ENCODE measurements around the gene HARBI1. TPM values are rescaled to one million over a fixed set of nuclear protein-coding genes. Genes with fewer than 3 reads are reported as not detected.

Gene HARBI1
- total RNA-seq, 1 experiment from 2014 or later, result 4.4 TPM

DNA sequence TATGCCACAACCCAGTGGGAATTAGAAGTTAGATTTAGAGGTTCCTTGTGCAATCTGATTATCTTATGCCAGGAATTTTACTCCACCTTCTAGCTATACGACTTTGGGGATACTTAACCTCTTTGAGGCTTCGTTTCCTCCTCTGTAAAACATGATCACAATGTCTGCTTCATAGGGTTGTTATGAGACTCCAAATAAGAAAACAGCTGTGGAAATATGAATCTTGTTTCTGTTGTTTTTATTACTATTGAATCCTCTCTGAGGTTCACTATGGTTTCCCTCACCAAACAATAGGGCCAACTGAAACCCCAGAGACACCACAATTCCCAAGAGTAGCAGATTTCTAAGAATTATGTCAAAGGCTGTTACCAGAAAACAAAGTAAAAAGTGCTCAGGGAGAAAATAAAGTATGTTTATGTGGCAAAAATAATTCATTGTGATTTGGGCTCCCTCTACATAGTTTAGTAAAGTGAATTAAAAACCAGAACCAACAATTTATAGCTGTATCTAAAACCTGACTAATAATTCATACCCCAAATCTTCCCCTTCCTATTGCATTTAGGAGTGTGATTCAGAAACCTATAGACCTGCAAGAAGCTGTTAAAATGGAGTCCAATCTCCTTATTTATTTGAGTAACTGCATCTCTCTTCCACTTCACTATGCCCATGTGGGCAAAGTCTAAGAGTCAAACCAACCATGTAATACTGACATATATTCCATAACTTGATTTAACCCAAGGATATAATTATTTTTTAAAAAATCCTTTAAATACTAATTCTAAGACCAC lies 61.6 kb downstream of the HARBI1 start (continued):
- no peak for TF ChIP-seq ELF4 (CRISPR knock-in tag; IDR thresholded peaks at IDR 0.05; ENCODE audit: low read depth)
- TF ChIP-seq ETV6 (CRISPR knock-in tag; IDR thresholded peaks at IDR 0.05), result no peak
- no peak for TF ChIP-seq RORB (CRISPR knock-in tag; IDR thresholded peaks at IDR 0.05)
- no peak for TF ChIP-seq GABPB1 (CRISPR knock-in tag; IDR thresholded peaks at IDR 0.05)
- TF ChIP-seq, protein P1, sequence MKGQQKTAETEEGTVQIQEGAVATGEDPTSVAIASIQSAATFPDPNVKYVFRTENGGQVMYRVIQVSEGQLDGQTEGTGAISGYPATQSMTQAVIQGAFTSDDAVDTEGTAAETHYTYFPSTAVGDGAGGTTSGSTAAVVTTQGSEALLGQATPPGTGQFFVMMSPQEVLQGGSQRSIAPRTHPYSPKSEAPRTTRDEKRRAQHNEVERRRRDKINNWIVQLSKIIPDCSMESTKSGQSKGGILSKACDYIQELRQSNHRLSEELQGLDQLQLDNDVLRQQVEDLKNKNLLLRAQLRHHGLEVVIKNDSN (CRISPR knock-in tag; IDR thresholded peaks at IDR 0.05), result no peak
- no peak for TF ChIP-seq TP53 (CRISPR knock-in tag; IDR thresholded peaks at IDR 0.05)

DNA sequence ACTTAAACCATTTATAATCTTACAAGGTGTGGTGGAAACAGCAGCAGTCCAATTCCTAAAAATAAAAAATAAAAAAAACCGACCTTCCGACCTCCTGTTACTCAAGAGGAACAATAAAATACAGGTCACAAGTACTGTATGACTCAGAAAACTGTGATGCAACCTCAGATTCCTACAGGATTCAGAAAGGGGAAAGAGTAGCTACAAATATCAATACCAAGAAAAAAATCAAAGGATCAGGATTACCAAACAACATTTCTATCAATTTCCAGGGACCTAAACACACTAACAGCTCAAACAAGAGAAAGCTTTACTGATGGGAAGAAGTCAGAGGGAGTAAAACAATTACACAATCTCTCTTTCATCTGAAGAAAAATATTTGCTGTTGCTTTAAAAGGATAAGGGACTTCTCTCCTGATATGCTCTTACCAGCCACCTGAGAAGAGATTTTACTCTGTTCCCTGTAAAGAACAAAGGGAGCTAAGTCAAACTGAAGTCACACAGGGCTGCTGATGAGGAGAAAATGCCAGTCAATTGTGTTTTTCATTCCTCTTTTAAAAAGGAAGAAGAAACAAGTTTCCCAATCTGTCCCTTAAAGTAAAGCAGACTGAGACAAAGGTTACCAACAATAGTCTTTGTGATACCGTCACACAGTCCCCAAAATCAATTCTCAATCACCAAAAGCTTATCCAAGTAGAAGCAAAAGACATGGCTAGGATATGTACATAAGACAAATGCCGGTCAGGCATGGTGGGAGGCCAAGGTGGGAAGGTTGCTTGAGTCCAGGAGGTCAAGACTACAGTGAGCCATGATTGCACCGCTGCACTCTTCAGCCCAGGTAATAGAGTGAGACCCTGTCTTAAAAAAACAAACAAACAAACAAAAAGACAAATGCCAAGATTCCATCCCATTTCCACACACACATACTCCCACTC lies 62.5 kb downstream of the HARBI1 start:
- Mint-ChIP-seq H3K36me3 (no peaks in the 10 kb centered on the region), H3K4me3 (no peak overlapping the region), H3K4me1 (peaks cover 17% of the 10 kb centered on the region), H3K27ac (peak overlapping the region; percentile 96), H3K9me3 (no peaks in the 10 kb centered on the region), H3K27me3 (ENCODE audit: low read depth) (no peaks in the 10 kb centered on the region)
- ChIA-PET CTCF (interaction anchor here (0.6 to 2.1 kb wide), 4 partner anchors 25 to 171 kb away, joined by 4 to 11 read pairs (median 4); no protein-coding TSS in a partner anchor), POLR2A (no interaction called here)
- ATAC-seq (peak; percentile 36; the same call in 1 of the 2 replicates), DNase-seq (ENCODE audit: low spot score) (no peak)
- TF ChIP-seq NFE2L1 (CRISPR knock-in tag; IDR thresholded peaks at IDR 0.05), result no peak
- TF ChIP-seq GABPB1 (CRISPR knock-in tag; IDR thresholded peaks at IDR 0.05), result peak; percentile 61
- TF ChIP-seq, protein P2, sequence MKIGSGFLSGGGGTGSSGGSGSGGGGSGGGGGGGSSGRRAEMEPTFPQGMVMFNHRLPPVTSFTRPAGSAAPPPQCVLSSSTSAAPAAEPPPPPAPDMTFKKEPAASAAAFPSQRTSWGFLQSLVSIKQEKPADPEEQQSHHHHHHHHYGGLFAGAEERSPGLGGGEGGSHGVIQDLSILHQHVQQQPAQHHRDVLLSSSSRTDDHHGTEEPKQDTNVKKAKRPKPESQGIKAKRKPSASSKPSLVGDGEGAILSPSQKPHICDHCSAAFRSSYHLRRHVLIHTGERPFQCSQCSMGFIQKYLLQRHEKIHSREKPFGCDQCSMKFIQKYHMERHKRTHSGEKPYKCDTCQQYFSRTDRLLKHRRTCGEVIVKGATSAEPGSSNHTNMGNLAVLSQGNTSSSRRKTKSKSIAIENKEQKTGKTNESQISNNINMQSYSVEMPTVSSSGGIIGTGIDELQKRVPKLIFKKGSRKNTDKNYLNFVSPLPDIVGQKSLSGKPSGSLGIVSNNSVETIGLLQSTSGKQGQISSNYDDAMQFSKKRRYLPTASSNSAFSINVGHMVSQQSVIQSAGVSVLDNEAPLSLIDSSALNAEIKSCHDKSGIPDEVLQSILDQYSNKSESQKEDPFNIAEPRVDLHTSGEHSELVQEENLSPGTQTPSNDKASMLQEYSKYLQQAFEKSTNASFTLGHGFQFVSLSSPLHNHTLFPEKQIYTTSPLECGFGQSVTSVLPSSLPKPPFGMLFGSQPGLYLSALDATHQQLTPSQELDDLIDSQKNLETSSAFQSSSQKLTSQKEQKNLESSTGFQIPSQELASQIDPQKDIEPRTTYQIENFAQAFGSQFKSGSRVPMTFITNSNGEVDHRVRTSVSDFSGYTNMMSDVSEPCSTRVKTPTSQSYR (CRISPR knock-in tag; IDR thresholded peaks at IDR 0.05), result no peak
- no peak for TF ChIP-seq JAZF1 (CRISPR knock-in tag; IDR thresholded peaks at IDR 0.05)
- TF ChIP-seq JUN (CRISPR knock-in tag; IDR thresholded peaks at IDR 0.05), result no peak
- no peak for TF ChIP-seq SMAD4 (CRISPR knock-in tag; IDR thresholded peaks at IDR 0.05)

DNA sequence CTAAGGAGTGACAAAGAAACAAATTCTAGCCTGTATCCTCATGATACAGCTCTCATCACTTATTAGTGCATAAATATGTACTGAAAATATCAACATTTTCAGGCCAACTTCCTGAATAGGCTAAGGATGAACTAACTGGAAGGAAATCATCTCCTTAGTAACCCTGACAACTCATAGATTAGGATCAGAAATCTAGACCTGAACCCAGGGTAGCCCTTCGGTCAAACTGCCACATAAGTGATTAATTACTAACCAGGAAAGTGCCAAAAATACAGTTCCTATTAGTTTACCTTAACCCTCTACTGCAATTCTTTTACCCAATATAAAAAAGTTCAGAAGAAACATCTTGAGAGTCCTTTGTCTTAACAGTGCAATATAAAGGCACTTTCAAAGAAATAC lies 63.2 kb downstream of the HARBI1 start:
- ATAC-seq, result no peak
- Mint-ChIP-seq H3K4me1 (peaks cover 17% of the 10 kb centered on the region), H3K4me3 (no peak overlapping the region)

More for the DNA sequence above, 63.2 kb downstream of the HARBI1 start:
- H3K9me3 Mint-ChIP-seq, result no peaks in the 10 kb centered on the region
- CTCF ChIA-PET, result interaction anchor here (1.0 to 2.1 kb wide), 2 partner anchors 25 to 171 kb away, joined by 4 to 11 read pairs; no protein-coding TSS in a partner anchor
- peak overlapping the region; percentile 40; the same call in 1 of the 2 replicates for H3K27ac Mint-ChIP-seq
- POLR2A ChIA-PET, result no interaction called here
- TF ChIP-seq MXD4 (CRISPR knock-in tag; IDR thresholded peaks at IDR 0.05; ENCODE audit: borderline replicate concordance) (no peak), ZNF232 (CRISPR knock-in tag; IDR thresholded peaks at IDR 0.05) (no peak), ATF1 (CRISPR knock-in tag; IDR thresholded peaks at IDR 0.05) (no peak), CREB1 (CRISPR knock-in tag; IDR thresholded peaks at IDR 0.05) (no peak), ELF4 (CRISPR knock-in tag; IDR thresholded peaks at IDR 0.05; ENCODE audit: low read depth) (no peak), IRF2 (CRISPR knock-in tag; IDR thresholded peaks at IDR 0.05; ENCODE audit: borderline replicate concordance, low read depth) (no peak)
- TF ChIP-seq, protein P1 (CRISPR knock-in tag; IDR thresholded peaks at IDR 0.05), result no peak
- no peaks in the 10 kb centered on the region for H3K27me3 Mint-ChIP-seq (ENCODE audit: low read depth)
- DNase-seq (ENCODE audit: low spot score), result no peak
- no peaks in the 10 kb centered on the region for H3K36me3 Mint-ChIP-seq

Other genes starting within 250 kb of the HARBI1 start
- gene MDK, start 235.6 kb downstream of the HARBI1 start, total RNA-seq (2021), result 560 to 611 TPM (median 602 TPM) in 3 replicates
- 0.62 to 0.85 TPM (median 0.62 TPM) in 3 replicates for gene CHRM4, start 225.5 kb downstream of the HARBI1 start, total RNA-seq (2021)
- gene AMBRA1, start 23.2 kb downstream of the HARBI1 start, total RNA-seq (2021), result 29.8 to 35.0 TPM (median 32.2 TPM) in 3 replicates
- 73.4 to 85.4 TPM (median 81.7 TPM) in 3 replicates for gene ATG13, start 326 bp upstream of the HARBI1 start, total RNA-seq (2021)
- gene ARHGAP1, start 83.4 kb upstream of the HARBI1 start, total RNA-seq (2021), result 45.1 to 53.0 TPM (median 45.9 TPM) in 3 replicates
- 13.3 to 16.0 TPM (median 15.2 TPM) in 3 replicates for gene ZNF408, start 83.8 kb upstream of the HARBI1 start, total RNA-seq (2021)
- gene F2, start 102.0 kb upstream of the HARBI1 start, total RNA-seq (2021), result 0.50 to 0.82 TPM (median 0.73 TPM) in 3 replicates
- 168 to 174 TPM (median 171 TPM) in 3 replicates for gene CKAP5, start 229.1 kb upstream of the HARBI1 start, total RNA-seq (2021)